Activated CD4-positive, CD25-positive, alpha-beta regulatory T cell (primary cell): Measurements from ENCODE around the gene CD200.
"Not testable (repeated sequence)": the region's sequence is repeated elsewhere in the genome, so short reads cannot be mapped to it uniquely, and the experiment has no call there.

Experiments
- DNase-seq, 4 experiments: peaks; one replicate each; lab custom pipeline; 2025; lab: John Stamatoyannopoulos, UW

Gene CD200

DNA sequence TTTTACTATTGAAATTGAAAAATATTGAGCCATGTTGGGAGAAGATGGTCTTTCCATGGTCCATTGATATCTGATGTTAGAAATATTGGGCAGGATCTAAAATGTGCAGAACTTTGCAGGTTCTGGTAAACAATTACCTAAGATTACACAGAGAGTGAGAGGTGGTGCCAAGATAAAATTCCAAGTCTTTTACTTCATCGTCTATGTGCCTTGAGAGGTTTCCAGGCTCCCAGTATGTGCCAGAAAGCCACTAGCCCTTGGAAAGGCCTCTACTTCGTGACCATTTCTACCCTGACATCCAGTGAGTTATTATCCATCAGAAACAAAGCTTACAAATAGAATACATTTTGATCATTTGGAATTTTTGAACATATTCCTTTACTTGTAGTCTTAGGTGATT, 27.6 kb downstream of the CD200 start:
- DNase-seq = no peak

- DNase-seq = no peak
Measured at GRCh38 chr3:112362221-112362620, 29.3 kb downstream of the CD200 start.

GRCh38 chr3:112364291-112364690, 31.3 kb downstream of the CD200 start:
- no peak for DNase-seq

- no peak for DNase-seq
Measured at GRCh38 chr3:112365035-112365434, 32.1 kb downstream of the CD200 start.

DNA sequence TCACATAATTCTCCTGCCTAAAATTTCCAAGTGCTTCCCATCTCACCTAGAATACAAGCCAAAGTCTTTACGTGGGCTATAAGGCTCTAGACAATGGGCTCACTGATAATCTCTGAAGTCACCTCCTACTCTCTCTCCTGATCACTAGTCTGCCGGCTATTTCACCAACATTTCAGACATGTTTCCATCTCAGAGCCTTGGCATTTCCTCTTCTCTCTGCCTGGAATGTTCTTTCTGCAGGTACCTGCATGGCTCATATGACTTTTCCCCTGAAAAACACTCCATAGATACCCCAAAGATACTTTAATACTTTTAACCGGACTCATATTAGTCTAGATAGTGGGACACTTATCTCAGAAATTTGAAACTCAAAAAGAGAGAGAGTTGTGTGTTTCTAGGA, 32.7 kb downstream of the CD200 start:
- no peak for DNase-seq

- no peak for DNase-seq
Measured at GRCh38 chr3:112366522-112366921, 33.6 kb downstream of the CD200 start.

DNA sequence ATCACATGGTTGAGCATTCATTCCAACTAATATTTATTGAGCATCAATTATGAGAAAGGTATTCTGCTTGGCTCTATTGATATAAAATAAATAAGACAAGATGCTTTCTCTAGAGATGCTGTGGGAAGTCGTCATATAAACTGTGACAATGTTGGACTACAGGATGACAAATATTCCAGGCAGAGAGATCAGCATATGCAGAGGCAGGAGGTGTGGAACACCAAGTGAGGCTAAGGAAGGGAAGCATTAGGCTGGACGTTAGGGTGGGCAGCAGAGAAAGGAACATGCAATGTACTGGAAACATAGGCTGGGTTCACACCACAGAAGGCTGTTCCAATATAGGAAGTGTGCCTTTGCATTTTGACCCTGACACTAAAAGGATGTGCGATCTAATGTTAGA, 38.6 kb downstream of the CD200 start:
- DNase-seq = no peak

- no peak for DNase-seq
Measured at GRCh38 chr3:112372396-112372795, 39.4 kb downstream of the CD200 start.

DNA sequence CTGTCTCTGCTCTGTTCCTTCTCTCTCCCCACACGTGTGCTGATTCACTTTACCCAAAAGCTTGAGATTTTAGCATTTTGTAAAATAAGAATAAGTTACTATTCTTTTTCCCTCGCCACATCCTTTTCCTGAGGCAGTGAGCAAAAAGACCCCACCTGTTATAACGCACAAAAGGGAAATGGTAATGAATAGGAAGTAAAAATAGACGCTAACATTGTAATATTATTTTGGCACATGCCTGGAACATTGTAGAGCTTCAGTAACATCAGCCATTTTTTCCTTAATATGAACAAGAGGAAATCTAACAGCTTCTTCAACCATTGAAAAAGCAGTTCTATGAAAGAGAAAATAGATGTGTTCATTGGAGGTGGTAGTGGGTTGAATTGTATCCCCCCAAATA, 40.5 kb downstream of the CD200 start:
- no peak for DNase-seq

GRCh38 chr3:112373924-112374323, 41.0 kb downstream of the CD200 start:
- no peak for DNase-seq

DNA sequence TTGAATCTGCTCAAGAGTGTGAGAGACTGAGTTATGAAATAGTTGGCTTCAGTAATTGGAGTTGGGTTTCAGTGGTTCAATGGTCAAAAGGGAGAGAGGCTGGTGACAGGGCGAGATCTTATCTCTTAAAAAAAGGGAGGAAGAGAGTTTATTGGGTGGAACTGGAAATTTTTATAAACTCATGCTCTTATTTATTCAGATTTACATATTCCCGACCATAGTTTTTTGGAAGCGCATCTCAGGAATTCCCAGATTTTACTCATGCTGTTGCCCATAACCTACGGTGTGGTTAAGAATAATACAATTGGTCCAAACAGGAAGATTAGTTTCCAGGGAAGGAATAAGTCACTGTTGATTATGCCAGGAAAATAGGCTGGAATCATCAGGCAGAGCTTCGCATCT, 41.4 kb downstream of the CD200 start:
- no peak for DNase-seq

DNA sequence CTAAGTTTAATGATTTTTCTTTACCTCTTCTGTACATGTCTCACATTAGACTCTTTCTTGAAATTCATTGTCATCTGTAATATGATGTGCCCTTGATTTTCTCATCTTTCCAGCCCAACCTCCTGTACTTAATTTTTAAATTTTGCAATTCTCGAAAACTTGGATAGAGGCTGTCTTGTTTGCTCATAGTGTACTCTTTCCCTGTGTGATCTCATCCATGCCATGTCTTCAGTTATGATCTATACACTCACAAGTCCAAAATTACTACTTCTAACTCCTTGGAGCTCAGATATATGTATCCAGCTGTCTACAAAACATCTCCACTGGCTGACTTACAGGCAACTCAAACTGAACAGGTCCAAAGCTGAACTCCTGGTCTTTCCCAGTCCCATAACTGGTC, 42.2 kb downstream of the CD200 start:
- DNase-seq = no peak

DNA sequence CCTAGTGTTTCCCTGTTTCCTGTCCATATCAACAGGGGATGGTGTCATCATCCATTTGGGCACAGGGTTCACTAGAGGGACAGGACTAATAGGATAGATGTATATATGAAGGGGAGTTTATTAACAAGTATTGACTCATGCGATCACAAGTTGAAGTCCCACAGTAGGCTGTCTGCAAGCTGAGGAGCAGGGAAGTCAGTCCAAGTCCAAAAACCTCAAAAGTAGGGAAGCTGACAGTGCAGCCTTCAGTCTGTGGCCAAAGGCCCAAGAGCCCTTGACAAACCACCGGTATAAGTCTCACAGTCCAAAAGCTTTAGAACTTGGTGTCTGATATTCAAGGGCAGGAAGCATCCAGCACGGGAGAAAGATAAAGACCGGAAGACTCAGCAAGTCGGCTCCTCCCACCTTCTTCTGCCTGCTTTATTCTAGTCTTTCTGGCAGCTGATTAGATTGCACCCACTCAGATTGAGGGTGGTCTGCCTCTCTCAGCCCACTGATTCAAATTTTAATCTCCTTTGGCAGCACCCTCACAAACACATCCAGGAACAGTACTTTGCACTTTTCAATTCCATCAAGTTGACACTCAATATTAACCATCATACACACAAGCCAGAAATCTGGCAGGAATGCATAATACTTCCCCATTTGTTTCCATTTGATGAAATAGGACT, 43.4 kb downstream of the CD200 start:
- no peak for DNase-seq

GRCh38 chr3:112376992-112377391, 44.0 kb downstream of the CD200 start:
- no peak for DNase-seq

DNA sequence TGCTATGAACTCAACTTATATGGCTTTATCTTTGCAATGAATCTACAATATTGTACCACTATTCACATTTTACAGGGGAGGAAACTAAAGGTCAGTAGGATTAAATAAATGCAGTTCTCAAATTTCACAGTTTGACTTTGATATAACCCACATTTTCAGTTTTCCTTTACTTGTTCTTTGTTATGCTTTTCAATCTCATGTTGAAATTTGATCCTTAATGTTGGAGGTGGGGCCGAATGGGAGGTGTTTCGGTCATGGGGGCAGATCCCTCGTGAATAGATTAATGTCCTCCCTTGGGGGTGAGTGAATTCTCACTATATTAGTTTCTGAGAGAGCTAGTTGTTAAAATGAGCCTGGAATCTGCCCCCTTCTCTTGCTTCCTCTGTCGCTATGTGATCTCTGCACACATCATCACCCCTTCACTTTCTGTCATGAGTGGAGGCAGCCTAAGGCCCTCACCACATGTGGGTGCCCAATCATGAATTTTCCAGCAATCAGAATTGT, 44.7 kb downstream of the CD200 start:
- no peak for DNase-seq

- DNase-seq = not testable (repeated sequence)
Measured at GRCh38 chr3:112378347-112378746, 45.4 kb downstream of the CD200 start.

- no peak for DNase-seq
Measured at GRCh38 chr3:112379020-112379690, 46.2 kb downstream of the CD200 start.

DNA sequence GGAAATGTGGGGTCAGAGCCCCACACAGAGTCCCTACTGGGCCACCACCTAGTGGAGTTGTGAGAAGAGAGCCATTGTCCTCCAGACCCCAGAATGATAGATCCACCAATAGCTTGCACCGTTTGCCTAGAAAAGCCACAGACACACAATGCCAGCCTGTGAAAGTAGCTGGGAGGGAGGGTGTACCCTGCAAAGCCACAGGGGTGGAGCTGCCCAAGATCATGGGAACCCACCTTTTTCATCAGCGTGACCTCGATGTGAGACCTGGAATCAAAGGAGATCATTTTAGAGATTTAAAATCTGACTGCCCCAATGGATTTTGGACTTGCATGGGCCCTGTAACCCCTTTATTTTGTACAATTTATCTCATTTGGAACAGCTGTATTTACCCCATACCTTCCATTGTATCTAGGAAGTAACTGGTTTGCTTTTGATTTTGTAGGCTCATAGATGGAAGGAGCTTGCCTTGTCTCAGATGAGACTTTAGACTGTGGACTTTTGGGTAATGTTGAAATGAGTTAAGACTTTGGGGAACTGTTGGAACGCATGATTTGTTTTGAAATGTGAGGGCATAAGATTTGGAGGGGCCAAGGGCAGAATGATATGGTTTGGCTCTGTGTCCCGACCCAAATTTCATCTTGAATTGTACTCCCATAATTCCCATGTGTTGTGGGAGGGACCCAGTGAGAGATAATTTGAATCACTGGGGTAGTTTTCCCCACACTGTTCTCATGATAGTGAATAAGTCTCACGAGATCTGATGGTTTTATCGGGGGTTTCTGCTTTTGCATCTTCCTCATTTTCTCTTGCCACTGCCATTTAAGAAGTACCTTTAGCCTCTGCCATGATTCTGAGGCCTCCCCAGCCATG, 49.0 kb downstream of the CD200 start:
- DNase-seq = no peak

DNA sequence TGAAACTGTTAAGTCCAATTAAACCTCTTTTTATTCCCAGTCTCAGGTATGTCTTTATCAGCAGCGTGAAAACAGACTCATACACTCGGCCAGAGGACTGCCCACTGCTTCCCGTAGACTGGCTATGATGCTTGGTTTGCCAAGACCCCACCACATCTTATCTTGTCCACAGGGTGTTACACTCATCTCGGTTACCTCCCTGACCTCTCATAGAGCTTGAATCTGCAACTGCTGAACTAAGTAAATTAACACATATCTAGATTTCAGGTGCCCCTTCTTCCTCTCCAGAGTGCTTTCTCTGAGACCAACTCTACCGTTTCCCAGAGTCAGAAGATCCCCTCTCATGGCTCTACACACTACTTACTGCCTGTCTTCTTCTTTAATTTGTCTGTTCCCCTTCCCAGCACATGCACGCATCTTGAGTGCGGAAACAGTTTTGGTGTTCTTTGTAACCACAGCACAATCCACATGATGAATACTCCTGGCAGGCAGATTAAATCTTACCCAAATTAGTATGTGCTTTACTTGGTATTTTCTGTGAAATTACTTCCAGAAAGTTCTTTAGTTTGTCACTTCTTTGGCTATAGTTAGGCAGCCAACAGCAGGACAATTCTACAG, 49.7 kb downstream of the CD200 start:
- DNase-seq = no peak

- no peak for DNase-seq
Measured at GRCh38 chr3:112384769-112385168, 51.8 kb downstream of the CD200 start.

DNA sequence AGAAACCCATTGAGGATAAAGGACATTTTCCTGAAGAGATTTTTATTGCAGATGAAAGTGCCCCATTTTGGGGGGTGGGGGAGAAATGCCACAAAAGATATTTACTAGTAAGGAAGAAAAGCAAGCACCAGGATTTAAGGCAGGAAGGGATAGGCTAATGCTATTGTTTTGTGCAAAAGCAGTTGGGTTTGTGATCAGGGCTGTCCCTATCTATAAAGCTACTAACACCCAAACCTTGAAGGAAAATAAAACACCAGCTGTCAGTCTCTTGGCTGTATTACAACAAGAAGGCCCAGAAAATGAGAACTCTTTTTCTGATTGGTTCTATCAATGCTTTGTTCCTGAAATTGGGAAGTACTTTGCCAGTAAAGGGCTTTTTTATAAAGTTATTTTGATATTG, 56.0 kb downstream of the CD200 start:
- DNase-seq = no peak

GRCh38 chr3:112389961-112390360, 57.0 kb downstream of the CD200 start:
- no peak for DNase-seq
